HG03045 (cell line): ENCODE measurements around the gene LRRC36.

Source experiments
- ATAC-seq: cut with Tn5 transposase; IDR thresholded peaks from one replicate; pipeline ENCODE4 v1.9.1; 2021; ENCODE audit warnings: mild to moderate bottlenecking, moderate library complexity; ENCODE audit not compliant: unreplicated experiment

LRRC36 gene, protein sequence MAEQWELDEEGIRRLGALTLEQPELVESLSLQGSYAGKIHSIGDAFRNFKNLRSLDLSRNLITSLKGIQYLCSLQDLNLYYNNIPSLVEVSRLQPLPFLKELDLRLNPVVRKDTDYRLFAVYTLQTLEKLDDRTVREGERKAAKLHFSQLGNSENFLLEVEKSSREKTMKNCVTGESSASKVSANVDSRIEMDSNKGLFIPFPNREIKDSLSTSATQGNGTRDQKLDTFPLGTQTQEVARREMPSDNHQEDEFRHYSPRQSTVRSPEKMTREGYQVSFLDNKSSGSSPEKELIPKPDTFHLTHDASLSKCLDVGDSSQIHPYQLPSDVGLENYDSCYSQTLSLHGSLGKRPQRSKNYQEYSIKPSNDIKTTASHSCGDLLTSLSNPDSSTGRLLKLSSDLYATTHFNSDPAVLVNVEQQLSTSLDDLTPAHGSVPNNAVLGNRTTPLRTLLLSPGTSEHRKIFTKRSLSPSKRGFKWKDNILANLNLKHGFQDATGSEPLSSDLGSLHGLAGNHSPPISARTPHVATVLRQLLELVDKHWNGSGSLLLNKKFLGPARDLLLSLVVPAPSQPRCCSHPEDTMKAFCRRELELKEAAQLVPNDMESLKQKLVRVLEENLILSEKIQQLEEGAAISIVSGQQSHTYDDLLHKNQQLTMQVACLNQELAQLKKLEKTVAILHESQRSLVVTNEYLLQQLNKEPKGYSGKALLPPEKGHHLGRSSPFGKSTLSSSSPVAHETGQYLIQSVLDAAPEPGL

DNA sequence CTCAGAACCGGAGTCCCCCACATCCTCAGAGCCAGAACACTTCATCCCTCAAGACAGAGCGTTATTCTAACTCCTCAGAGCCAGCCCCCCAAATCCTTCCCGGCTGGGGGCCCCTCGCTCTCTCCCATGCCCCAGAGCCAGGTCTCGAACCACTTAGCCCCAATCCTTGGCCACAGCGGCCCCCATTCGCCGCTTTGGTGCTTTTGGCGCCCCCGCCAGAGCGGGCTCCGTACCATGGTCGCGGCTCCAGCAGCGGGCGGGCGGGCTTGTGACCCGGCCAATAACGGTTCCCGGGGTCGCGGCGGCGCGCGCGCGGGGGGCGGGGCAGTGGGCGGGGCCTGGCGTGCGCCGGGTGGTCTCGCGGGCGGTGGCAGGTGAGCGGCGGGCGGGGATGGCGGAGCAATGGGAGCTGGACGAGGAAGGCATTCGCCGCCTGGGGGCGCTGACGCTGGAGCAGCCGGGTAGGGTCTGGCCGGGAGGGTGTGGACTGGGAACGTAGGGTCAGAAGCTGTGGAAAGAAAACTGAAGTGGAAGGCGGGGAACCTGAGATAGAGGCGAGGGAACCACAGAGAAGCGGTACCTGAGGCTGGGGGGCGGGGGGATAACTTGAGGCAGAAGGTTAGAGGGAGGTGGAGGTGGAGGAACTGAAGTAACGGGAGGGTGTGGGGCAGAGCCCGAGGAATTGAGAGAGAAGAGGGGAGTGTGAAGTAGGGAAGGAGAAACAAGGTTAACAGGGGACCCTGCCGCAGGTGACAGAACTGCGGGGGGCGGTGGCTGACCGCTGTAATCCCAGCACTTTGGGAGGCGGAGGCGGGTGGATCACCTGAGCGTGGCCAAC is at the start of gene LRRC36, which contains the start of gene KCTD19:
Gene LRRC36, plus strand, starts transcription at position 344 of the 838 bp plus-strand sequence. Its CDS starts 48 bp downstream, at position 392.
Gene KCTD19, minus strand, starts transcription at position 270 of the 838 bp plus-strand sequence. Its CDS starts 34 bp downstream, at position 236.
- ATAC-seq, result no peak

DNA sequence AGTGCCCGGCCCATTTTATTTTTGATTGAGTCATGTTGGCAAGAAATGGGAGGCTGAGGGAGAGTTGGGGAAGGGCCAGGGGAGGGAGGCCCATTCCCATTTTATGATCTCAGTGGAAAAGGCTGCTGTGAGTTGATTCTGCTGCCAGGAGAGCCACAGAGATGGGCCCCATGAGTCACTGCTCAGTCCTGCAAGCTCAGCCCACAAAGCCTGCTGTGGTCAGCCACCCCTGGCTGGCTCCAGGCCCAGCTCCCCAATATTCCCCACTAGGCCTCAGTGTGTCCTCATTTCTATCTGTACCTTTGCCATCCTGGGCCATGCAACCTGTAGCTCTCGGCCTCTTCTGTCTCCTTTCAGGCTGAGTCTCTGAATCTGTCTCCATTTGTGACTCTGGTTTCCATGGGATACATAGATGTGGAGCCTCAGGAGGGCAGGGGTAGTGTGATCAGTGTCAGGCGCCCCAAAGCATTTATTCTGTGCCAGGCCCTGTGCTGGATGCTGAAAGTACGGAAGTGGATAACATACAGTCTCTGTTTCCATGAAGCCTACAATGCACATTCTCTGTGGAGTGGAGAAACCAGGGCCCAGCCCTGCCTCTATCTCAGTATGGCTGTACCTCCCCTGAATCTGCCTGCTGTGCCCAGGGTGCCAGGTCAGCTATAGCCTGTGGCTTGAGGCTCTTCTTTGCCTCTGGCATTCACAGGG is 49.2 kb upstream of the LRRC36 start:
- ATAC-seq, result no peak

DNA sequence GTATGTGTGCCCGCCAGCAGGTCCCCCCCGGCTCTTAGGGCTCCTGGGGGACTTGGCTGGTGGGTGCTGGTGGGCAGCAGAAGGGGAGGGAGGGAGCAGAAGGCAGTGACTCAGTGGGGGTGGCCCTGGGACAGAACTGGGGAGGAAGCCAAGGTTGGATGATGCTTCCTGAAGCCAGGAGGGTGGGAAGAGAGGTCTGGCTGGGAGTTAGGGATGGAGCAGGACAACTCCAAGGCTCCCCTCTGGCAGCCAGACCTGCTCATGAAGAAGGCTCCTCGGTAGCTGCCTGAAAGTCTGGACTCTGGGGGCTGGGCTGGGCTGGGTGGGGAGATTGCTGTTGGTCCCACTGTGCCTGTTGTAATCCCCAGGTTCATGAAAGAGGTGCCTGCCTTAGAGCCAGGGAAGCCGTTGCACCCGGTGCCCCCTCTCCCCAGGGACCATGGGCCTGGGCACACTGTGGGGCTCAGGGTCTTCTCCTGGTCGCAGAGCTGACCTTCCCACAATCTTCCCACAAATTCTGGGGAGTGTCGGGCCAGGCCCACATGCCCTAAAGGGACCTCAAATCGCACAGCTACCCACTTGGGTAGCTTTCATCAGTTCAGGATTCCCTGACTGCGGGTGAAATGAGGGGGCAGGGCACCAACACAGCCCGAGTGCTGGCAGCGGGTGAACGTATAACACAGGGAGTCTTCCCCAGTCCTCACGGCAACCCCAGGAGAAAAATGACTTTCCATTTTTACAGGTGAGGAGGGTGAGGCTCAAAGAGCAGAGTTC is 48.4 kb upstream of the LRRC36 start:
- ATAC-seq, result no peak

DNA sequence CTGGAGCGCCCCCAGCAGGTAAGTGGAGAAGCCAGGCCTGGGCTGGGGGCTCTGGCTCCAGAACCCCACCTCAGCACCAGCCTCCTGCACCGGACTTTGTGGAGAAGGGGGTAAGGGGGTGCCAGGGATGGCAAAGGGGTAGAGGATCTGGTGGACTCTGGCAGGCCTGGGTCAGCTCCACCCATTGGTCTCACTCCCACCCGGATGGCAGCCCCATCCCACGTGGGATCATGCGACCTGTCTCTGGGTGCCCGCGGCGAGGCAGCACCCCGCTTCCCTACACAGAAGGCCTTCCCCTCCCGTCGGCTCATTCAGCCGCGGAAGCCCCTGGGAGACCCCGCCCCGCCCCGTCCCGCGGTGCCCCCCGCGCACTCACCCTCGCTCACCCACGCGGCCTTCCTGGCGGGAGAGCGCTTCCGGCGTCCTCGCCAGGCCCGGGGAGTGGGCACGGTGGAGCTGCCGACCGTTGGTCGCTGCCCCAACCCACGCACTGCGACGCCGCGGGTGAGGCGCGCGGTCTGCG is 47.8 kb upstream of the LRRC36 start:
- ATAC-seq, result peak; percentile 40

DNA sequence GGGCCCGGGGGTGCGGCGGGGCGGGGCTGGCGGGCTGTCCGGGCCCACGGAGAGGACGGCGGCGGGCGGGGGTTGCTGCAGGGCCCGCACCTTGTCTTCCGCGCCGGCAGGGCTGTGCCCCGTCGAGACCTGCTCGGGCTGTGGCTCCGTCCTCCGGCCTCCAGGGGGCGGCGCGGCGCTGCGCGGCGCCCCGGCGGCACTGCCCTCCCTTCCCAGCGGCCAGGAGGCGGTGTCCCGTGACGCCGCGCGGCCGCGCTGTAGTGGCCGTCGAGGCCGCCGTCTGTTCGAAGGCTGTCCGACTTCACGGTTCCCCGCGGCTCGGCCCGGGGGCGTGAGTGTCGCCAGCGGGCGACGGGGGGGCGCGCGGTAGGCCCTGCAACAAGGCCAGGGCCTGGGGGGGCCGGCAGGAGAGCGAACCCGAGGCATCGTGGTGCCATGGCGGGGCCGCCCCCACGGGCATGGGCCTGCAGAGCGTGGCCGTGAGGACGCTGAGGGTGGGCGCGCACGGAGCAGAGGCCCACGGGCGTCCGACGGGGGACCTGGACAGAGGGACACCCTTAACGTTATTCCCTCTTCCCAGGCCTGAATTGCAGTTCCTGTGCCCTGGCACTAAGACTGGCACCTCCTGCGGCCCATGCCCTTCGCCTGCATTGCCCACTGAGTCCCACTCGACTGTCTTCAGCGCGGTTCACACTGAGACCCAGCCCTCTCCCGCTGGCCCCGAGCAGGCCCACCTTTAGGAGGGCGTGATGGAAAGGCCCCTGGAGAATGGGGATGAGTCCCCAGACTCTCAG is 47.1 kb upstream of the LRRC36 start, which contains the start of gene PLEKHG4:
Gene PLEKHG4, plus strand, starts transcription at position 237 of the 794 bp plus-strand sequence. Its CDS starts 513 bp downstream, at position 750.
- peak; percentile 69 for ATAC-seq

DNA sequence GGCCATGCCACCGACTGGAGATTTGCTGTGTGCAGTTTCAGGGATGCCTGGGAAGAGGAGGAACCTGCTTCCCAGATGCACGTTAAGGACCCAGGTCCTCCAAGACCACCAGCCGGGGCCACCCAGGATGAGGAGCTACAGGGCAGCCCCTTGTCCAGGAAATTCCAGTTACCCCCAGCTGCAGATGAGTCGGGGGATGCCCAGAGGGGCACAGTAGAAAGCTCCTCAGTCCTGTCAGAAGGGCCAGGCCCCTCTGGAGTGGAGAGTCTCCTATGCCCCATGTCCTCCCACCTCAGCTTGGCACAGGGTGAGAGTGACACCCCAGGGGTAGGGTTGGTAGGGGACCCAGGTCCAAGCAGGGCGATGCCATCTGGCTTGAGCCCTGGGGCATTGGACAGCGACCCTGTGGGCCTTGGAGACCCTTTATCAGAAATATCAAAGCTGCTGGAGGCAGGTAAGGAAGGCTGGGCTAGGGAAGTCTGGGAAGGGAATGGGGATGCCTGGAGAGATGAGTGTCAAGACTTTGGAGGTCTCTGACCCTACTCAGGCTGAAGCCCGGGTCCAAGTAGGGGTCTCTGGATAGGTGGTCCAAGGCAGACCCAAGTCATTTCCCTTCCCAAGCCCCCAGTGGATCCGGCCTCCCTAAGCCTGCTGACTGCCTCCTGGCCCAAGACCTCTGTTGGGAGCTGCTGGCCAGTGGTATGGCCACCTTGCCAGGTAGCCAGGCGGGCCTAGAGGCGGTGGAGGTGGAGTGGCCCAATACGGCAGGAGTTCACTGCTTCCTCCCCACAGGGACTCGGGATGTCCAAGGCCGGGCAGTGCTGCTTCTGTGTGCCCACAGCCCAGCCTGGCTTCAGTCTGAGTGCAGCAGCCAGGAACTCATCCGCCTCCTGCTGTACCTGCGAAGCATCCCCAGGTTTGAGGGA is 46.3 kb upstream of the LRRC36 start:
- ATAC-seq, result no peak

DNA sequence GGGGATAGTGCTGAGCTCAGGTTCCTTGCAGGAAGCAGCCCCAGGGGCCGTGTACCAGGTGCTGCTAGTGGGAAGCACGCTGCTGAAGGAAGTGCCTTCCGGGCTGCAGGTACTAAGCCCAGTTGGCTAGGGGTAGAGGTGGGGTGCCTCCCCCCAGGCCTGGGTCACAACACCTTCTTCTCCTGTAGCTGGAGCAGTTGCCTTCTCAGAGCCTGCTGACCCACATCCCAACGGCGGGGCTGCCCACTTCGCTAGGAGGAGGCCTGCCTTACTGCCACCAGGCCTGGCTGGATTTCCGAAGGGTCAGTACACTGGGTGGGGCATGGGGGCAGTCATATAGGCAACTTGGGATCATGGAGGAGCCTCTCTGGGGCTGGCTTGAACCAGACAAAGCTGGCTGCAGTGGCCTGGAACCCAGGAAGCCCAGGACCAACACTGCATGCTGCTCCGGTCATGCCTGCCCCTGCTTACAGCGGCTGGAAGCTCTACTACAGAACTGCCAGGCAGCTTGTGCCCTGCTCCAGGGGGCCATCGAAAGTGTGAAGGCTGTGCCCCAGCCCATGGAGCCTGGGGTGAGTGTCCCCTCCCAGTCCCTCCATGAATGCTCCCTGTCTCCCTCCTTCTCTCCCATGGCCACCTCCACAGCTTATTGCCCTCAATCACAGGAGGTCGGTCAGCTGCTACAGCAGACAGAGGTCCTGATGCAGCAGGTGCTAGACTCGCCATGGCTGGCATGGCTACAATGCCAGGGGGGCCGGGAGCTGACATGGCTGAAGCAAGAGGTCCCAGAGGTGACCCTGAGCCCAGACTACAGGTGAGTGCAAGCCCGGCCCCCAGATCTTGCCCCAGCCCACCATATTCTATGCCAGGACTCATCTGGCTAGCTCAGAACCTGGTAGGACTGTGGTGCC is 44.8 kb upstream of the LRRC36 start:
- ATAC-seq, result no peak

DNA sequence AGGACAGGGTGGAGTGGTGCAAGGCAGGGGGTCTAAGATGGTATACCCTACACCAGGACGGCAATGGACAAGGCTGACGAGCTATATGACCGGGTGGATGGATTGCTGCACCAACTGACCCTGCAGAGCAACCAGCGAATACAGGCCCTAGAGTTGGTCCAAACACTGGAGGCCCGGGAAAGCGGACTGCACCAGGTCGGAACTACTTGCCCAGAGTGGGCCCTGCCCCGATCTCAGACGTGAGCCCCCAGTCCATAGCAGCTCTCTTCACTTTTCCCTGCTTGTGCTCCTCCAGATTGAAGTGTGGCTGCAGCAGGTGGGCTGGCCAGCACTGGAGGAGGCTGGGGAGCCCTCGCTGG is 44.2 kb upstream of the LRRC36 start:
- ATAC-seq, result no peak

DNA sequence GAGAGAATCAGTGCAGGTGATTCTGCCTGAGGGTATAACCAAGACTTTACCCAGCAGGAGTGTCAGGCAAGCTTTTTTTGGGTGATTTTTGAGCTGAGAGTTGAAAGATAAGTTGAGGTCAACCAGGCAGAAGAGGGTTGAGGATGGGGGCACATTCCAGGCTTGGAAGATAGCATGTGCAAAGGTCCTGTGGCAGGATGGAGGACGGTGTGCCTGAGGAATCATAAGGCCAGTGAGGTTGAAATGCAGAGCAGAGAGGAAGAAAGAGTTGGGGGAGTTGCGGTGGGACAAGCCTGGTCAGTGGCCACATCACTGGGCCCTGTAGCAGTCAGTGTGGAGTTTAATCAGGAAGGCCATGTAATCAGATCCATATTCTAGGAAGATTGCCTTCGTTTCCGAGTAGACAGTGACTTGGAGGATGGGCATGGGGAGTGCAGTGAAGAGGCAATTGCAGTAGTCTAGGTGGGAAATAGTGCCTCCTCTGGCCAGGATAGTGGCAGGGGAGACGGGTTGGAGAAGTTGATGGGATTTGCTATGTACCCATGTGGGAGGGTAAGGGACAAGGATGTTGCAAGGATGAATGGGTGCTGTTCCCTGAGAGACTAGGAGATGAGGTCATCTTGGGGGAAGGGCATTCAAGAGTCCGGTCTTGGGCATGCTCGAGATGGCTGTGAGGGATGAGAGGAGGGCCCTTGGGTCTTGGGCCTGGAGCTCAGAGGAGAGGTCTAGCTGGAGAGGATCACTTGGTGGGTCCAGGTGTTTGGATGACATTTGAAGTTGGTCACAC is 43.4 kb upstream of the LRRC36 start:
- ATAC-seq, result no peak

DNA sequence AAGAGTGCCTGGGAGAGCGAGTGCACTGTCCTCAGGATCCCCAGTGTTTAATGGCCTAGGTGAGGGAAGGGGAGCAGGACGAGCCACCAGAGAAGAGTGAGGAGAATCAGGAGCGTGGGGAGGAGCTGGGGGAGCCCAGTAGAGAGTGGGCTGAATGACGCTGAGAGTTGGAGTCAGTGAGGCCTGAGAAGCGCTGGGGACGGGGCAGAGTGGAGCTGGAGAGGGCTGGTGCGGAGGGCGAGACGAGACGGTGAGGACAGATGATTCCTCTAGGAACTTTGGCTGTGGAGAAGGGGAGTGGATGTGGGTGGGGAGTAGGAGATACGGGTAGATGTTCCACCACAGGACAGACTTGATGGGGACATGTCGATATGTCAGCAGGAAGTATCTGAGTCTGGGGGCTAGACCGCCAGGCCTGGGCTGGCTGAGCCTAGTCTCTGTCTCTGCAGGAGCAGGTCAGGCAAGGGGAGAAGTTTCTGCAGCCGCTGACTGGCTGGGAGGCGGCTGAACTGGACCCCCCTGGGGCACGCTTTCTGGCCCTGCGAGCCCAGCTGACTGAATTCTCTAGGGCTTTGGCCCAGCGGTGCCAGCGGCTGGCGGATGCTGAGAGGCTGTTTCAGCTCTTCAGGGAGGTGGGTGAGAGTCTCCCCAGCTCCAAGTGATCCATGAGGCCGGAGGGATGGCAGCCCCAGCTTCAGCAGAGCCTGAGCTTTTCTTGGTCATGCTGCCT is 42.6 kb upstream of the LRRC36 start:
- ATAC-seq, result no peak

DNA sequence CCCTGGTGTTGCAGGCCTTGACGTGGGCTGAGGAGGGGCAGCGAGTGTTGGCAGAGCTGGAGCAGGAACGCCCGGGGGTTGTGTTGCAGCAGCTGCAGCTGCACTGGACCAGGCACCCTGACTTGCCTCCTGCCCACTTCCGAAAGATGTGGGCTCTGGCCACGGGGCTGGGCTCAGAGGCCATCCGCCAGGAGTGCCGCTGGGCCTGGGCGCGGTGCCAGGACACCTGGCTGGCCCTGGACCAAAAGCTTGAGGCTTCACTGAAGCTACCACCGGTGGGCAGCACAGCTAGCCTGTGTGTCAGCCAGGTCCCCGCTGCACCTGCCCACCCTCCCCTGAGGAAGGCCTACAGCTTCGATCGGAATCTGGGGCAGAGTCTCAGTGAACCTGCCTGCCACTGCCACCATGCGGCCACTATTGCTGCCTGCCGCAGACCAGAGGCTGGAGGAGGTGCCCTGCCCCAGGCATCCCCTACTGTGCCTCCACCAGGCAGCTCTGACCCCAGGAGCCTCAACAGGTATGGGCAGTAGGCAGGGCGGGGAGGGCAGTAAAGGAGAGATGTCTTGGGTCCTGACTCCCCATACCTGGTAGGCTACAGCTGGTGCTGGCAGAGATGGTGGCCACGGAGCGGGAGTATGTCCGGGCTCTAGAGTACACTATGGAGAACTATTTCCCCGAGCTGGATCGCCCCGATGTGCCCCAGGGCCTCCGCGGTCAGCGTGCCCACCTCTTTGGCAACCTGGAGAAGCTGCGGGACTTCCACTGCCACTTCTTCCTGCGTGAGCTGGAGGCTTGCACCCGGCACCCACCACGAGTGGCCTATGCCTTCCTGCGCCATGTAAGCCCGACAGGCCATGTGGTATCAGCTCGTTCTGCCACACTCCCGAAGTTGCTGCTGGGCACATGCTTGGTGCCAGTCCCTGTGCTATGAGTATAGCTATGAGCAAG is 41.6 kb upstream of the LRRC36 start:
- ATAC-seq, result no peak

DNA sequence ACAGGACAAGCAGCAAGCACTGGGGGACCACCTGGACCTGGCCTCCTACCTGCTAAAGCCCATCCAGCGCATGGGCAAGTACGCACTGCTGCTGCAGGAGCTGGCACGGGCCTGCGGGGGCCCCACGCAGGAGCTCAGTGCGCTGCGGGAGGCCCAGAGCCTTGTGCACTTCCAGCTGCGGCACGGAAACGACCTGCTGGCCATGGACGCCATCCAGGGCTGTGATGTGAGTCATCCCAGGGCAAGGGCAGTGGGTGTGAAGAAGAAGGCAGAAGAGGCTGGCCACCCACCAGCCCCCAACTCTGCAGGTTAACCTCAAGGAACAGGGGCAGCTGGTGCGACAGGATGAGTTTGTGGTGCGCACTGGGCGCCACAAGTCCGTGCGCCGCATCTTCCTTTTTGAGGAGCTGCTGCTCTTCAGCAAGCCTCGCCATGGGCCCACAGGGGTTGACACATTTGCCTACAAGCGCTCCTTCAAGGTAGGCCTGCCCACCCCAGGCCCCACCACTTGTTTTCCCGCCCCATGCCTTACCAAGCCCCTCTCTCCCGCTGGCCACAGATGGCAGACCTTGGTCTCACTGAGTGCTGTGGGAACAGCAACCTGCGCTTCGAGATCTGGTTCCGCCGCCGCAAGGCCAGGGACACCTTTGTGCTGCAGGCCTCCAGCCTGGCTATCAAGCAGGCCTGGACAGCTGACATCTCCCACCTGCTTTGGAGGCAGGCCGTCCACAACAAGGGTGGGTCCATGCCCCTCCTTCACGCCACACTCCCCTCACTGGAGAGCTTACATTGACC is 40.0 kb upstream of the LRRC36 start:
- ATAC-seq, result no peak

DNA sequence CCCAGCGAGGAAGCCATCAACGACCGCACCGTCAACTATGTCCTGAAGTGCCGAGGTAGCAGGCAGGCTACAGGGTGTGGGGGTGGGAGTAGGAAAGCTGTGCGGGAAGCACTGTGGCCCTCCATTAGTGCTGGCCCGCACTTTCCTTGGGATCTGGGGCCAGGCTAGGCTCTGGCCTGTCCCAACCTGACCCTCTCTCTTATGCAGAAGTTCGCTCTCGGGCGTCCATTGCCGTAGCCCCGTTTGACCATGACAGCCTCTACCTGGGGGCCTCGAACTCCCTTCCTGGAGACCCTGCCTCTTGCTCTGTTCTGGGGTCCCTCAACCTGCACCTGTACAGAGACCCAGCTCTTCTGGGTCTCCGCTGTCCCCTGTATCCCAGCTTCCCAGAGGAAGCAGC is 38.7 kb upstream of the LRRC36 start:
- no peak for ATAC-seq
